Measurements from ENCODE around the gene TMPRSS6. TPM values are rescaled to one million over a fixed set of nuclear protein-coding genes. Genes with fewer than 3 reads are reported as not detected.

The TMPRSS6 gene
- total RNA-seq, 4 donors from 2014 or later: 0.27 to 0.88 TPM; not detected in 2

GRCh38 chr22:37138849-37139561 lies 29.5 kb upstream of the TMPRSS6 start:
- Histone ChIP-seq H3K27ac (no peak overlapping the region), H3K27me3 (no peaks in the 10 kb centered on the region), H3K4me3 (no peak overlapping the region), H3K4me1 (no peaks in the 10 kb centered on the region), H3K36me3 (no peaks in the 10 kb centered on the region), H3K9me3 (no peaks in the 10 kb centered on the region)
- TF ChIP-seq CTCF (IDR thresholded peaks at IDR 0.05): no peak
- no peak for TF ChIP-seq POLR2A (IDR thresholded peaks at IDR 0.05)
- DNase-seq: no peak

GRCh38 chr22:37137903-37138665 lies 28.6 kb upstream of the TMPRSS6 start:
- H3K9me3 ChIP-seq: no peaks in the 10 kb centered on the region
- TF ChIP-seq CTCF (IDR thresholded peaks at IDR 0.05) (no peak), POLR2A (IDR thresholded peaks at IDR 0.05) (no peak)
- H3K36me3 ChIP-seq: no peaks in the 10 kb centered on the region
- no peak for DNase-seq
- no peak overlapping the region for H3K27ac ChIP-seq
- no peaks in the 10 kb centered on the region for H3K4me1 ChIP-seq
- no peaks in the 10 kb centered on the region for H3K27me3 ChIP-seq
- no peak overlapping the region for H3K4me3 ChIP-seq

GRCh38 chr22:37137131-37137530 lies 27.6 kb upstream of the TMPRSS6 start:
- Histone ChIP-seq H3K36me3 (no peaks in the 10 kb centered on the region), H3K4me1 (no peaks in the 10 kb centered on the region), H3K27me3 (no peaks in the 10 kb centered on the region), H3K27ac (no peak overlapping the region), H3K4me3 (no peak overlapping the region), H3K9me3 (no peaks in the 10 kb centered on the region)
- TF ChIP-seq POLR2A (IDR thresholded peaks at IDR 0.05) (no peak), CTCF (IDR thresholded peaks at IDR 0.05) (no peak)
- DNase-seq: no peak

GRCh38 chr22:37135023-37135422 lies 25.5 kb upstream of the TMPRSS6 start:
- H3K9me3 ChIP-seq: no peaks in the 10 kb centered on the region

GRCh38 chr22:37133304-37134018 lies 23.9 kb upstream of the TMPRSS6 start:
- no peak overlapping the region for H3K27ac ChIP-seq
- no peaks in the 10 kb centered on the region for H3K4me1 ChIP-seq
- H3K4me3 ChIP-seq: no peak overlapping the region
- no peaks in the 10 kb centered on the region for H3K27me3 ChIP-seq
- no peak for DNase-seq
- H3K9me3 ChIP-seq: no peaks in the 10 kb centered on the region
- no peaks in the 10 kb centered on the region for H3K36me3 ChIP-seq
- no peak for TF ChIP-seq CTCF (IDR thresholded peaks at IDR 0.05)
- TF ChIP-seq POLR2A (IDR thresholded peaks at IDR 0.05): no peak

More at GRCh38 chr22:37135023-37135422, 25.5 kb upstream of the TMPRSS6 start:
- Histone ChIP-seq H3K36me3 (no peaks in the 10 kb centered on the region), H3K27ac (no peak overlapping the region), H3K27me3 (no peaks in the 10 kb centered on the region), H3K4me1 (no peaks in the 10 kb centered on the region), H3K4me3 (no peak overlapping the region)
- no peak for TF ChIP-seq POLR2A (IDR thresholded peaks at IDR 0.05)
- DNase-seq: no peak

GRCh38 chr22:37132773-37133172 lies 23.3 kb upstream of the TMPRSS6 start:
- no peak for DNase-seq
- Histone ChIP-seq H3K9me3 (no peaks in the 10 kb centered on the region), H3K4me1 (no peaks in the 10 kb centered on the region), H3K27me3 (no peaks in the 10 kb centered on the region), H3K27ac (no peak overlapping the region), H3K36me3 (no peaks in the 10 kb centered on the region), H3K4me3 (no peak overlapping the region)
- TF ChIP-seq CTCF (IDR thresholded peaks at IDR 0.05): no peak
- no peak for TF ChIP-seq POLR2A (IDR thresholded peaks at IDR 0.05)

All from Peyer's patch (tissue), 4 donors.